CD4-positive, CD25-positive, alpha-beta regulatory T cell (primary cell): Measurements from ENCODE around the gene FUCA2. TPM values are rescaled to one million over a fixed set of nuclear protein-coding genes. Genes with fewer than 3 reads are reported as not detected.
A peak's percentile ranks its signal among the peaks of the same experiment; 100 is the strongest.

Experiments used
- ATAC-seq, 2 donors: fragments of 150-1000 bp; cut with Tn5 transposase; one replicate each; pipeline ENCODE4 v1.10.0; 2021; ENCODE audit warnings: low read depth in 2 of 2, moderate number of reproducible peaks in 2 of 2, moderate library complexity in 1 of 2
- DNase-seq, 3 donors: peaks; one replicate each; pipeline versions ENCODE4 v3.0.0 to v3.0.0-alpha.2; 2012 to 2022; ENCODE audit warnings: mixed read lengths in 1 of 3
- H3K27ac ChIP-seq: one replicate; pipeline ENCODE4 v1.7.0; 2013; ENCODE audit warnings: mild to moderate bottlenecking, low read length; ENCODE audit not compliant: insufficient read depth, poor library complexity, severe bottlenecking
- H3K27me3 ChIP-seq: one replicate; pipeline ENCODE4 v1.7.0; 2013; ENCODE audit warnings: low read length; ENCODE audit not compliant: control insufficient read depth, insufficient read depth
- H3K36me3 ChIP-seq: one replicate; pipeline ENCODE4 v1.7.0; 2013; ENCODE audit warnings: mild to moderate bottlenecking, low read length, moderate library complexity; ENCODE audit not compliant: control insufficient read depth, insufficient read depth
- H3K4me1 ChIP-seq: 2 replicates; pipeline ENCODE4 v1.7.0; 2013; ENCODE audit warnings: mild to moderate bottlenecking, low read length; ENCODE audit not compliant: insufficient read depth, control insufficient read depth, poor library complexity, severe bottlenecking
- H3K4me3 ChIP-seq: one replicate; pipeline ENCODE4 v1.7.0; 2013; ENCODE audit warnings: low read depth, mild to moderate bottlenecking, low read length, moderate library complexity
- H3K9me3 ChIP-seq, 2 experiments: 1 replicate in 1 of 2; 2 replicates in 1 of 2; pipeline ENCODE4 v1.7.0; 2013; ENCODE audit warnings: low read length in 2 of 2, mild to moderate bottlenecking in 1 of 2, moderate library complexity in 1 of 2; ENCODE audit not compliant: control insufficient read depth in 2 of 2
- H3K27ac Mint-ChIP-seq, 3 donors: one replicate each; pipeline ENCODE4 v1.8.0; 2020 to 2022; ENCODE audit warnings: mild to moderate bottlenecking in 3 of 3, mixed read lengths in 3 of 3, moderate library complexity in 2 of 3
- H3K27me3 Mint-ChIP-seq: one replicate; pipeline ENCODE4 v1.8.0; 2022; ENCODE audit warnings: mild to moderate bottlenecking, mixed read lengths
- H3K36me3 Mint-ChIP-seq: one replicate; pipeline ENCODE4 v1.8.0; 2020; ENCODE audit warnings: mixed read lengths
- H3K4me1 Mint-ChIP-seq, 4 donors: one replicate each; pipeline ENCODE4 v1.8.0; 2020 to 2022; ENCODE audit warnings: mixed read lengths in 4 of 4, mild to moderate bottlenecking in 1 of 4
- H3K4me3 Mint-ChIP-seq, 4 donors: one replicate each; pipeline ENCODE4 v1.8.0; 2020 to 2022; ENCODE audit warnings: mild to moderate bottlenecking in 4 of 4, mixed read lengths in 4 of 4, moderate library complexity in 3 of 4
- H3K9me3 Mint-ChIP-seq, 7 donors: one replicate each; pipeline ENCODE4 v1.8.0; 2020 to 2022; ENCODE audit warnings: mixed read lengths in 7 of 7, mild to moderate bottlenecking in 3 of 7, moderate library complexity in 2 of 7
- polyA plus RNA-seq, 4 donors: library from polyadenylated mRNA; unstranded; fragments of 300-500 nt; fragmentation: Illumina TruSeq; gene quantifications; one replicate each; pipeline ENCODE4 v1.2.3, GENCODE V29; 2021
- total RNA-seq: library from RNA; stranded (reverse); gene quantifications from one replicate; pipeline ENCODE4 v1.2.3, GENCODE V29; 2022

Gene FUCA2, protein sequence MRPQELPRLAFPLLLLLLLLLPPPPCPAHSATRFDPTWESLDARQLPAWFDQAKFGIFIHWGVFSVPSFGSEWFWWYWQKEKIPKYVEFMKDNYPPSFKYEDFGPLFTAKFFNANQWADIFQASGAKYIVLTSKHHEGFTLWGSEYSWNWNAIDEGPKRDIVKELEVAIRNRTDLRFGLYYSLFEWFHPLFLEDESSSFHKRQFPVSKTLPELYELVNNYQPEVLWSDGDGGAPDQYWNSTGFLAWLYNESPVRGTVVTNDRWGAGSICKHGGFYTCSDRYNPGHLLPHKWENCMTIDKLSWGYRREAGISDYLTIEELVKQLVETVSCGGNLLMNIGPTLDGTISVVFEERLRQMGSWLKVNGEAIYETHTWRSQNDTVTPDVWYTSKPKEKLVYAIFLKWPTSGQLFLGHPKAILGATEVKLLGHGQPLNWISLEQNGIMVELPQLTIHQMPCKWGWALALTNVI
- 6.1 TPM for total RNA-seq
- 10 to 100 TPM; 14.1 to 23.6 (median 22.2) TPM for polyA plus RNA-seq

- Mint-ChIP-seq H3K4me1 (peaks cover 25 to 41% (median 34%) of the 10 kb centered on the region in 4 donors), H3K4me3 (peak within 1 kb of the TSS; percentile 88 to 97 (median 93)), H3K9me3 (no peaks in the 10 kb centered on the region), H3K27ac (peak within 1 kb of the TSS; percentile 95 to 99 (median 96)), H3K27me3 (no peaks in the 10 kb centered on the region), H3K36me3 (peaks cover 12% of the 10 kb centered on the region)
- Histone ChIP-seq H3K4me1 (peaks cover 25% of the 10 kb centered on the region), H3K9me3 (no peaks in the 10 kb centered on the region), H3K27me3 (no peaks in the 10 kb centered on the region), H3K4me3 (peak within 1 kb of the TSS; percentile 75), H3K36me3 (peaks cover 6% of the 10 kb centered on the region), H3K27ac (peak within 1 kb of the TSS; percentile 64)
- ATAC-seq (peak; percentile 71 to 78), DNase-seq (peak; percentile 51 to 86 (median 64))
Measured at GRCh38 chr6:143510991-143511891, at the start of gene FUCA2. TSS of gene FUCA2 (minus strand) at chr6:143511720. CDS start at chr6:143511634, 86 bp downstream.

DNA sequence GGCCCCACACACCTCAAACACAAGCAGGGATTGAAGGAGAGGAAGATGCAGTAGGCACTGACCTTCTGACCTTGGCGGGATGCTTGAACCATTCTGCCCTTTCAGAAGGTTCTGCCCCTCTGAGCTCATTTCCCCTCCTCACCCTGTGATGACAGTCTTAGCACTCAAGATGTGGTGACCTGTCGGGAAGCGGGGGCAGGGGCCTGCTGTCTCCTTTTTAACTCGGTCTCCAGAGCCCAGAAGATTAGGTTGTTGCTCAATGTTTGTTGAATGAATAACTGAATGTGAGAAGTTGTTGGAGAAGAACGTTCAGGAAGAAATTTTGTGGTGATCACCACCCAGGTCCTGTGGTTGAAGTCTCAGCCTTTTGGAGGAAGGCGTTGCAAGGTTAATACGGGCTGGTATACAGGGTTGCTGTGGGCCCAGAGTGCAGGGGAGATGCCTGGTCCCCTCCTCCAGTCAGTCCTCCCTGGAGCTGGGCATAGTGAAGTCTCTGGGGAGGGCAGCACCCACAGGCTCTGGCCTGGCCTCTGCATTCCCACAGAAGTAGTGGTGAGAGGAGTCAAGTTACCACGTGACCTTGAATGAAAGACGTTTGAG, 49.7 kb upstream of the FUCA2 start:
- ATAC-seq (no peak), DNase-seq (no peak)
- Mint-ChIP-seq H3K9me3 (peaks cover 0 to 2% (median 0%) of the 10 kb centered on the region in 7 donors), H3K27ac (peak overlapping the region in 1 of 3 donors; percentile 88), H3K4me3 (no peak overlapping the region), H3K36me3 (peaks cover 19% of the 10 kb centered on the region), H3K4me1 (peaks cover 16 to 38% (median 32%) of the 10 kb centered on the region in 4 donors), H3K27me3 (no peaks in the 10 kb centered on the region)
- Histone ChIP-seq H3K4me1 (no peaks in the 10 kb centered on the region), H3K4me3 (no peak overlapping the region), H3K27me3 (no peaks in the 10 kb centered on the region), H3K9me3 (no peaks in the 10 kb centered on the region), H3K27ac (no peak overlapping the region), H3K36me3 (peaks cover 7% of the 10 kb centered on the region)

DNA sequence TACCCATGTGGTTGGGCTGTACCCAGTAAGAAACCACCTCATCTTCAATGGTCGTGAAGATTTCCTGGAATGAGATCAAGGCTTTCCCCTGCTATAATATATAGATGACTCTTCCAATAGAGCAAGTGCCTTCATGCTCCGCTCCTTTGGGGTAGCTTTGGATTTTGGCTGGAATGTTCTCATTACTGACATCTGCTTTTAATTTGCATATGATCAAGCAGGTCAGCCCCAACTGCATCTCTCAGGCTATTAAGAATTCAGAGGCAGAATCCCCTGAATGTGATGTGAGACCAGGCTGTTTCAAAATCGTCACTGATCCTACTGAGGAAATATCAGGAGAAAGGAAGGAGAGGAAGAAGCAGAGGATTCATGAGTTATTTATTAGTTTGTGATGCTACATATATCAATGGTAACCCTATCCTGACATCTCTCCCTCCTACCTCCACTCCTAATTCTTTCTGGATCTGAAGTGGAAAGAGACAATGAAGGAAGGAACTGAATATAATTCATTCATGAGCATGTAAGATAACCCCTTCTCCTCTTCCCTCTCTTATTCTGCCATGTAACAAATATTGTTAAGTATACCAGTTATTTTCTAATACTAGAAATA, 47.6 kb upstream of the FUCA2 start:
- ATAC-seq (no peak), DNase-seq (no peak)
- H3K4me1 ChIP-seq = peaks cover 12% of the 10 kb centered on the region
- H3K9me3 Mint-ChIP-seq = peaks cover 0 to 2% (median 0%) of the 10 kb centered on the region in 7 donors
- H3K36me3 ChIP-seq = peaks cover 7% of the 10 kb centered on the region
- no peaks in the 10 kb centered on the region for H3K27me3 Mint-ChIP-seq
- H3K27ac ChIP-seq = no peak overlapping the region
- no peak overlapping the region for H3K27ac Mint-ChIP-seq
- no peaks in the 10 kb centered on the region for H3K9me3 ChIP-seq
- H3K4me3 ChIP-seq = no peak overlapping the region
- peaks cover 34 to 51% (median 45%) of the 10 kb centered on the region in 4 donors for H3K4me1 Mint-ChIP-seq
- peaks cover 16% of the 10 kb centered on the region for H3K36me3 Mint-ChIP-seq
- H3K4me3 Mint-ChIP-seq = peak overlapping the region in 1 of 4 donors; percentile 72
- no peaks in the 10 kb centered on the region for H3K27me3 ChIP-seq

DNA sequence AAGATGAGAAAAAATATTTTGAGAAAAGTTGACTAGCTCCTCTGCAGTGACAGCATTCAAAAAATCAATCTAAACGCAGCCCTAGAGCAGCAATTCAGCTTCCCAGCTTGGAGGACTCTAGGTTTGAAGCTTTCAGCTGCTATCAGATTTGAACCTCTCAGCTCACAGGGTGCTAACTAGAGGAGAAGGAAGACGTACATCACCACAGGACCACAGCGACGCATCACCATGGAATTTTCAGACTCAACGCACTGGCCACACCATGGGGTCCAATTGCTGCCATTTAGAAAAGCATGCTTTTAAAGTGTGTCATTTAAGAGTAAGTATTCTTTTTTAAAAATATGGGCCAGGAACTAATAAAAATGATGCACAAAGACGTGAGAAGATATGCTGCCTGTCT, 45.0 kb upstream of the FUCA2 start:
- H3K27ac Mint-ChIP-seq = peak overlapping the region; percentile 15 to 39 (median 19)
- Histone ChIP-seq H3K4me3 (no peak overlapping the region), H3K27ac (no peak overlapping the region), H3K27me3 (no peaks in the 10 kb centered on the region), H3K36me3 (peaks cover 7% of the 10 kb centered on the region), H3K4me1 (peaks cover 24% of the 10 kb centered on the region), H3K9me3 (no peaks in the 10 kb centered on the region)
- ATAC-seq (no peak), DNase-seq (no peak)
- H3K4me1 Mint-ChIP-seq = peaks cover 47 to 76% (median 62%) of the 10 kb centered on the region in 4 donors
- peaks cover 4% of the 10 kb centered on the region for H3K27me3 Mint-ChIP-seq
- H3K36me3 Mint-ChIP-seq = peaks cover 9% of the 10 kb centered on the region
- H3K9me3 Mint-ChIP-seq = peaks cover 0 to 2% (median 0%) of the 10 kb centered on the region in 7 donors
- no peak overlapping the region for H3K4me3 Mint-ChIP-seq

DNA sequence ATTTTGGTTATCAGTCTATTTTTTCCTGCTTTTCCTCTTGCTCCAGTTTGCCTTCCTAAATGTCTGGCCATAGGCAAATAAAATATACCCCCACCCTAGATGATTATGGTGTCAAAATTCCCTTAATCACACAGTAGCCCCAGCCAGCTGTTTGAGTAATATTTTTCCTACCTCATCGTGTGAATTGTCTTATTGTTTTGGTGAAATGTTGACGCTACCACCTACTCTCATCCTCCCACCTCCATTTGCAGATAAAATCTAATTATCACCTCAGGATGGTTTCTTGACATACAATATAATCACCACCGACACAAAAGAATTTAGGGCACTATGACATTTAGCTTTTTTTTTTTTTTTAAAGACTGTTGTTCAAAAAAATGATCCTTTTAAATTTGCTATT, 44.1 kb upstream of the FUCA2 start:
- Histone ChIP-seq H3K27me3 (no peaks in the 10 kb centered on the region), H3K27ac (peak overlapping the region; percentile 16), H3K4me3 (peak overlapping the region; percentile 82), H3K36me3 (peaks cover 7% of the 10 kb centered on the region), H3K4me1 (peaks cover 29% of the 10 kb centered on the region), H3K9me3 (no peaks in the 10 kb centered on the region)
- Mint-ChIP-seq H3K36me3 (peaks cover 8% of the 10 kb centered on the region), H3K4me1 (peaks cover 51 to 78% (median 64%) of the 10 kb centered on the region in 4 donors), H3K27me3 (peaks cover 4% of the 10 kb centered on the region), H3K9me3 (peaks cover 0 to 1% (median 0%) of the 10 kb centered on the region in 7 donors), H3K27ac (peak overlapping the region in 2 of 3 donors; percentile 47 to 88), H3K4me3 (peak overlapping the region; percentile 51 to 78 (median 62))
- DNase-seq (no peak), ATAC-seq (no peak)

DNA sequence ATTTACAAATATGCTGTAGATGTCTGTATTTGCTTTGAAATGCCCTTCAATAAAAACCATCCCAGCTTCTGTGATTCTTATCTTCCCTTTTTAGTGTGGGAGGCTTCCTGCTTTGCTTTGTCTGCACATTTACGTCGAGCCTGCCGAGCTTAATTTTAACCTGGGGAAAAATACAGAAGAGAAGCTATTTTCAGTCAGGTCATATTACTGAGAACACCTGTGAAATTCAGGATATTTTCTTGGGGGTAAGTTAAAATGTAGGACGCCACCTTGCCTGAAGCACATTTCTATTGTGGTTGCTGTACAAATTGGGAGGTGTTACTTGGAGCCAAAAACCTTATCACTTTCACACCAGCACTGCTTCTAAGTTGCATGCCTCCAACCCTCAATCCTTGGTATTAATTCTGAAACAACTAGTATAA, 43.6 kb upstream of the FUCA2 start:
- Mint-ChIP-seq H3K27ac (peak overlapping the region; percentile 47 to 93 (median 88)), H3K4me1 (peaks cover 52 to 77% (median 66%) of the 10 kb centered on the region in 4 donors)

More for the DNA sequence above, 43.6 kb upstream of the FUCA2 start:
- Mint-ChIP-seq H3K9me3 (no peaks in the 10 kb centered on the region), H3K27me3 (peaks cover 4% of the 10 kb centered on the region), H3K4me3 (peak overlapping the region; percentile 51 to 78 (median 62)), H3K36me3 (peaks cover 5% of the 10 kb centered on the region)
- no peaks in the 10 kb centered on the region for H3K9me3 ChIP-seq
- ATAC-seq (peak in 1 of 2 donors; percentile 35), DNase-seq (no peak)
- H3K27me3 ChIP-seq = no peaks in the 10 kb centered on the region
- H3K27ac ChIP-seq = peak overlapping the region; percentile 16
- H3K4me1 ChIP-seq = peaks cover 30% of the 10 kb centered on the region
- H3K4me3 ChIP-seq = peak overlapping the region; percentile 82
- peaks cover 7% of the 10 kb centered on the region for H3K36me3 ChIP-seq
